Measurements from ENCODE around the gene GTF3C6. TPM values are rescaled to one million over a fixed set of nuclear protein-coding genes. Genes with fewer than 3 reads are reported as not detected.

Gene GTF3C6
- total RNA-seq, 1 experiment from 2014 or later, result 32.0 TPM

GRCh38 chr6:110939429-110940200, 18.9 kb upstream of the GTF3C6 start:
- CTCF ChIA-PET, result no interaction called here
- POLR2A ChIA-PET, result no interaction called here
- H3K36me3 ChIP-seq (ENCODE audit: control insufficient read depth in 1 of 2, insufficient read depth in 2 of 2, low read length in 2 of 2), result no peaks in the 10 kb centered on the region
- H3K4me3 ChIP-seq (replicated peaks in 1 of 2; ENCODE audit: low read depth in 1 of 2, low read length in 2 of 2), result no peak overlapping the region
- H4K20me1 ChIP-seq (ENCODE audit: insufficient read depth), result no peaks in the 10 kb centered on the region
- RAD21 ChIA-PET (ENCODE audit: low non-redundant PET in 1 of 2, low total read pairs in 2 of 2, uncharacterized antibody in 2 of 2, unreplicated experiment in 2 of 2), result no interaction called here
- H3K9ac ChIP-seq (ENCODE audit: low read length), result no peak overlapping the region
- no peak overlapping the region for H3K27ac ChIP-seq (ENCODE audit: low read depth, low read length)
- TF ChIP-seq EZH2 (IDR thresholded peaks at IDR 0.05) (no peak), CTCF (IDR thresholded peaks at IDR 0.05 in 2 of 3, conservative IDR thresholded peaks at IDR 0.05 in 1 of 3; ENCODE audit: borderline replicate concordance in 1 of 3, insufficient read depth in 1 of 3, low read depth in 2 of 3, low read length in 2 of 3) (no peak), REST (IDR thresholded peaks at IDR 0.05; ENCODE audit: low read depth) (no peak), ATF3 (IDR thresholded peaks at IDR 0.05) (no peak), YY1 (IDR thresholded peaks at IDR 0.05; ENCODE audit: extremely low read depth, insufficient replicate concordance, low read depth, low read length) (no peak), MAX (IDR thresholded peaks at IDR 0.05) (no peak), CEBPB (IDR thresholded peaks at IDR 0.05; ENCODE audit: low read depth) (no peak), POLR2AphosphoS5 (IDR thresholded peaks at IDR 0.05; ENCODE audit: low read depth, low read length) (no peak), EGR1 (IDR thresholded peaks at IDR 0.05; ENCODE audit: low read depth) (no peak), EZH2phosphoT487 (IDR thresholded peaks at IDR 0.05; ENCODE audit: borderline replicate concordance) (no peak), ZNF274 (IDR thresholded peaks at IDR 0.05; ENCODE audit: low read depth, low read length) (no peak)
- H3K9me2 ChIP-seq (ENCODE audit: insufficient read depth), result no peaks in the 10 kb centered on the region
- DNase-seq (ENCODE audit: low read depth, low spot score) (no peak), ATAC-seq (no peak)
- no peaks in the 10 kb centered on the region for H3K27me3 ChIP-seq (ENCODE audit: insufficient read depth, low read length)
- no peaks in the 10 kb centered on the region for H3K79me2 ChIP-seq (ENCODE audit: insufficient read depth, low read length)
- no peak overlapping the region for H3K4me2 ChIP-seq (ENCODE audit: low read length)
- H3K4me1 ChIP-seq (ENCODE audit: control insufficient read depth in 1 of 2, insufficient read depth in 2 of 2, low read length in 2 of 2), result peaks cover 3 to 10% of the 10 kb centered on the region in 2 experiments; a peak in 3 of 4 replicates
- intact Hi-C loops (cut with micrococcal nuclease), result no loop called here
- no peaks in the 10 kb centered on the region for H3K9me3 ChIP-seq (ENCODE audit: control insufficient read depth in 1 of 2, insufficient read depth in 1 of 2, low read depth in 1 of 2, low read length in 2 of 2)
- no peak overlapping the region for H2AFZ ChIP-seq (ENCODE audit: low read depth, low read length, poor library complexity, severe bottlenecking)
- no TSS peak for BruUV-seq (replicated peaks)
